SK-N-SH treated with all-trans-retinoic acid at 6 μM for 48 hours (cell line): ENCODE measurements around the gene LRRIQ1.

Source experiments
- ARNTL ChIP-seq: fragments of 450-650 bp; formaldehyde crosslinking; IDR thresholded peaks from 2 replicates; pipeline ENCODE4 v1.5.0; 2020; ENCODE audit warnings: low read depth, mild to moderate bottlenecking, moderate library complexity, borderline replicate concordance
- BACH2 ChIP-seq: fragments of 250-450 bp; sonication (Bioruptor Pico); IDR thresholded peaks from 2 replicates; pipeline ENCODE4 v1.9.0; 2021; ENCODE audit warnings: mild to moderate bottlenecking, borderline replicate concordance
- CSDC2 ChIP-seq: fragments of 250-450 bp; sonication (Bioruptor Pico); IDR thresholded peaks from 2 replicates; pipeline ENCODE4 v1.5.0; 2020; ENCODE audit warnings: mild to moderate bottlenecking, moderate library complexity
- ESRRG ChIP-seq: fragments of 250-450 bp; sonication (Bioruptor Pico); IDR thresholded peaks from 2 replicates; pipeline ENCODE4 v1.6.1; 2021; ENCODE audit warnings: mild to moderate bottlenecking
- GLIS3 ChIP-seq: fragments of 250-450 bp; sonication (Bioruptor Pico); IDR thresholded peaks from 2 replicates; pipeline ENCODE4 v1.5.0; 2020; ENCODE audit warnings: mild to moderate bottlenecking, moderate library complexity
- ISL1 ChIP-seq: fragments of 250-450 bp; sonication (Bioruptor Pico); IDR thresholded peaks from 2 replicates; pipeline ENCODE4 v2.1.2; 2022; ENCODE audit warnings: mild to moderate bottlenecking, moderate library complexity
- OSR1 ChIP-seq: fragments of 250-450 bp; sonication (Bioruptor Pico); IDR thresholded peaks from 2 replicates; pipeline ENCODE4 v1.8.0; 2022; ENCODE audit warnings: moderate library complexity, mild to moderate bottlenecking, inconsistent platforms
- PPARA ChIP-seq: fragments of 250-450 bp; sonication (Bioruptor Pico); IDR thresholded peaks from 2 replicates; pipeline ENCODE4 v1.5.0; 2020; ENCODE audit warnings: mild to moderate bottlenecking, borderline replicate concordance
- RARB ChIP-seq: fragments of 250-450 bp; sonication (Bioruptor Pico); IDR thresholded peaks from 2 replicates; pipeline ENCODE4 v1.8.0; 2021; ENCODE audit warnings: mild to moderate bottlenecking, moderate library complexity
- TCF4 ChIP-seq: fragments of 250-450 bp; sonication (Bioruptor Pico); IDR thresholded peaks from 2 replicates; pipeline ENCODE4 v1.8.0; 2021; ENCODE audit warnings: mild to moderate bottlenecking, moderate library complexity, borderline replicate concordance
- ZFP3 ChIP-seq: fragments of 250-450 bp; sonication (Bioruptor Pico); IDR thresholded peaks from 2 replicates; pipeline ENCODE4 v1.5.0; 2020; ENCODE audit warnings: mild to moderate bottlenecking, moderate library complexity
- TF ChIP-seq, protein P1 (sequence below): fragments of 250-450 bp; sonication (Bioruptor Pico); IDR thresholded peaks from 2 replicates; pipeline ENCODE4 v1.5.1; 2020; ENCODE audit warnings: low read depth, mild to moderate bottlenecking, moderate library complexity
- TF ChIP-seq, protein P2 (sequence below): fragments of 250-450 bp; sonication (Bioruptor Pico); IDR thresholded peaks from 2 replicates; pipeline ENCODE4 v1.8.0; 2021; ENCODE audit warnings: low read depth, mild to moderate bottlenecking, moderate library complexity, borderline replicate concordance
- TF ChIP-seq, protein P3 (sequence below): fragments of 250-450 bp; sonication (Bioruptor Pico); IDR thresholded peaks from 2 replicates; pipeline ENCODE4 v1.8.0; 2020; ENCODE audit warnings: mild to moderate bottlenecking, moderate library complexity, borderline replicate concordance

DNA sequence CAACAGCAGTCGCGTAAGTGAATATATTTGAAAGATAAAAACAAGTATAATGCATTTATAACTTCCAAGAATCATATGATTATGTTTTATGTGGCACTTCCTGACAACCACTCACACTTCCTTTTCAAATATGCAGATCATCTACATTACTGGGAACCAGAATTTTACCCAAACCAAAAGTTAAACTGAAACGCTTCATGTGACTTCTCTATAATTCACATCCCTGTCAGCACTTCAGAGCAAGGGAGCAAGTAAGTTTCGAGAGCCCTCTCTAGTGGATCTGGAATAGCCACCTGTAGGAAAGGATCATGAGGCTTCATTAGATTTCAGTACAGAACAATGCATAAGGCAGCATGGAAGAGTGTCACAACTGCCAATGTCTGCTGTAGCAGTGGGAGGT, 230.2 kb downstream of the LRRIQ1 start:
- TF ChIP-seq, protein P1, sequence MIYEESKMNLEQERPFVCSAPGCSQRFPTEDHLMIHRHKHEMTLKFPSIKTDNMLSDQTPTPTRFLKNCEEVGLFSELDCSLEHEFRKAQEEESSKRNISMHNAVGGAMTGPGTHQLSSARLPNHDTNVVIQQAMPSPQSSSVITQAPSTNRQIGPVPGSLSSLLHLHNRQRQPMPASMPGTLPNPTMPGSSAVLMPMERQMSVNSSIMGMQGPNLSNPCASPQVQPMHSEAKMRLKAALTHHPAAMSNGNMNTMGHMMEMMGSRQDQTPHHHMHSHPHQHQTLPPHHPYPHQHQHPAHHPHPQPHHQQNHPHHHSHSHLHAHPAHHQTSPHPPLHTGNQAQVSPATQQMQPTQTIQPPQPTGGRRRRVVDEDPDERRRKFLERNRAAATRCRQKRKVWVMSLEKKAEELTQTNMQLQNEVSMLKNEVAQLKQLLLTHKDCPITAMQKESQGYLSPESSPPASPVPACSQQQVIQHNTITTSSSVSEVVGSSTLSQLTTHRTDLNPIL, result no peak
- TF ChIP-seq ARNTL (CRISPR knock-in tag), result no peak
- TF ChIP-seq RARB (CRISPR knock-in tag), result no peak
- no peak for TF ChIP-seq PPARA (CRISPR knock-in tag)
- TF ChIP-seq TCF4 (CRISPR knock-in tag), result no peak
- TF ChIP-seq, protein P2, sequence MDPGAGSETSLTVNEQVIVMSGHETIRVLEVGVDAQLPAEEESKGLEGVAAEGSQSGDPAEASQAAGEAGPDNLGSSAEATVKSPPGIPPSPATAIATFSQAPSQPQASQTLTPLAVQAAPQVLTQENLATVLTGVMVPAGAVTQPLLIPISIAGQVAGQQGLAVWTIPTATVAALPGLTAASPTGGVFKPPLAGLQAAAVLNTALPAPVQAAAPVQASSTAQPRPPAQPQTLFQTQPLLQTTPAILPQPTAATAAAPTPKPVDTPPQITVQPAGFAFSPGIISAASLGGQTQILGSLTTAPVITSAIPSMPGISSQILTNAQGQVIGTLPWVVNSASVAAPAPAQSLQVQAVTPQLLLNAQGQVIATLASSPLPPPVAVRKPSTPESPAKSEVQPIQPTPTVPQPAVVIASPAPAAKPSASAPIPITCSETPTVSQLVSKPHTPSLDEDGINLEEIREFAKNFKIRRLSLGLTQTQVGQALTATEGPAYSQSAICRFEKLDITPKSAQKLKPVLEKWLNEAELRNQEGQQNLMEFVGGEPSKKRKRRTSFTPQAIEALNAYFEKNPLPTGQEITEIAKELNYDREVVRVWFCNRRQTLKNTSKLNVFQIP (CRISPR knock-in tag), result no peak
- TF ChIP-seq BACH2 (CRISPR knock-in tag), result no peak
- no peak for TF ChIP-seq ISL1 (CRISPR knock-in tag)
- TF ChIP-seq OSR1, result no peak
- TF ChIP-seq ZFP3 (CRISPR knock-in tag), result no peak
- TF ChIP-seq GLIS3, result no peak
- TF ChIP-seq ESRRG (CRISPR knock-in tag), result no peak
- TF ChIP-seq, protein P3, sequence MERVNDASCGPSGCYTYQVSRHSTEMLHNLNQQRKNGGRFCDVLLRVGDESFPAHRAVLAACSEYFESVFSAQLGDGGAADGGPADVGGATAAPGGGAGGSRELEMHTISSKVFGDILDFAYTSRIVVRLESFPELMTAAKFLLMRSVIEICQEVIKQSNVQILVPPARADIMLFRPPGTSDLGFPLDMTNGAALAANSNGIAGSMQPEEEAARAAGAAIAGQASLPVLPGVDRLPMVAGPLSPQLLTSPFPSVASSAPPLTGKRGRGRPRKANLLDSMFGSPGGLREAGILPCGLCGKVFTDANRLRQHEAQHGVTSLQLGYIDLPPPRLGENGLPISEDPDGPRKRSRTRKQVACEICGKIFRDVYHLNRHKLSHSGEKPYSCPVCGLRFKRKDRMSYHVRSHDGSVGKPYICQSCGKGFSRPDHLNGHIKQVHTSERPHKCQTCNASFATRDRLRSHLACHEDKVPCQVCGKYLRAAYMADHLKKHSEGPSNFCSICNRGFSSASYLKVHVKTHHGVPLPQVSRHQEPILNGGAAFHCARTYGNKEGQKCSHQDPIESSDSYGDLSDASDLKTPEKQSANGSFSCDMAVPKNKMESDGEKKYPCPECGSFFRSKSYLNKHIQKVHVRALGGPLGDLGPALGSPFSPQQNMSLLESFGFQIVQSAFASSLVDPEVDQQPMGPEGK (CRISPR knock-in tag), result no peak
- no peak for TF ChIP-seq CSDC2 (CRISPR knock-in tag)
